Measurements from ENCODE around the gene MTURN.

DNA sequence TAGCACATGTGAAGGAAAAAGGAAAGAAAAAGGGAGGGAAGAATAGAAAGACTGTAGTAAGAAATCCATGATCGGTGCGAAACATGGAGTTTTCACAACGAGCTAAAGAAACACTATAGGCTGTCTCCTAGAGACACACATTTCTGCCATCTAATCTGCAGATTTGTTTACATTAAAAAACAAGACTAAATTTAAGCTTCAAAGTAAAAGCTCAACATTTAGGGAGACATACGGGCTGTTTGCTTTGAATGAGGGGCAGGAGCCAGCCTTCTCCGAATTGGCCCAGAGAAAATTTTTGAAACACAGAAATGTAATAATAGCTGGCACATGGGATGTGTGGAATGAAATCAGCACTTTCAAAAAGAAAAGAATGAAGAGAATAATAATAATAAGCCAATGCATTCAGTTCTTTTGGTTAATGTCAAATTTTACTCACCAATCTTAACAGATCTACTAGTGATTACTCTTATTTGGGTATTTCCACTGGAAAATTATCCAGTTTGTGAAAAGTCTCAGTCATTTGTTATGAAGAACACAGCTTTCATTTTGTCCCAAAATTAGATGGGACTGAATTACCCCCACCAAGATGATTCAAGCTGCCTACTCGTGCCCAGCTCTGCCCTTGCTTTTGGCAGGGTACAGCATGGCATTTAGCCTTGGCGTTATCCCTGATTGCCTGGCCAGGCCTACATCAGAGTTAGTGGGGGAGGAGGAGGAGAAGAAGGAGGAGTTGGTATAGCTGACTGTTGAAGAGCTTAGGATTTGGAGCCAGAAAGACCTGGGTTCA lies 47.1 kb downstream of the MTURN start:
- TF ChIP-seq, protein P1, sequence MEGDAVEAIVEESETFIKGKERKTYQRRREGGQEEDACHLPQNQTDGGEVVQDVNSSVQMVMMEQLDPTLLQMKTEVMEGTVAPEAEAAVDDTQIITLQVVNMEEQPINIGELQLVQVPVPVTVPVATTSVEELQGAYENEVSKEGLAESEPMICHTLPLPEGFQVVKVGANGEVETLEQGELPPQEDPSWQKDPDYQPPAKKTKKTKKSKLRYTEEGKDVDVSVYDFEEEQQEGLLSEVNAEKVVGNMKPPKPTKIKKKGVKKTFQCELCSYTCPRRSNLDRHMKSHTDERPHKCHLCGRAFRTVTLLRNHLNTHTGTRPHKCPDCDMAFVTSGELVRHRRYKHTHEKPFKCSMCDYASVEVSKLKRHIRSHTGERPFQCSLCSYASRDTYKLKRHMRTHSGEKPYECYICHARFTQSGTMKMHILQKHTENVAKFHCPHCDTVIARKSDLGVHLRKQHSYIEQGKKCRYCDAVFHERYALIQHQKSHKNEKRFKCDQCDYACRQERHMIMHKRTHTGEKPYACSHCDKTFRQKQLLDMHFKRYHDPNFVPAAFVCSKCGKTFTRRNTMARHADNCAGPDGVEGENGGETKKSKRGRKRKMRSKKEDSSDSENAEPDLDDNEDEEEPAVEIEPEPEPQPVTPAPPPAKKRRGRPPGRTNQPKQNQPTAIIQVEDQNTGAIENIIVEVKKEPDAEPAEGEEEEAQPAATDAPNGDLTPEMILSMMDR (optimal IDR thresholded peaks at IDR 0.05 in 1 of 3, IDR thresholded peaks at IDR 0.05 in 1 of 3, conservative IDR thresholded peaks at IDR 0.05 in 1 of 3; ENCODE audit: extremely low read depth in 1 of 3, insufficient read depth in 2 of 3, low read length in 3 of 3) = no peak
- no peak for TF ChIP-seq EZH2 (IDR thresholded peaks at IDR 0.05; ENCODE audit: low read length)
